ENCODE measurements around the gene TJP1. TPM values are rescaled to one million over a fixed set of nuclear protein-coding genes. Genes with fewer than 3 reads are reported as not detected.

Gene TJP1
- total RNA-seq, 1 experiment from 2014 or later: 159 TPM

DNA sequence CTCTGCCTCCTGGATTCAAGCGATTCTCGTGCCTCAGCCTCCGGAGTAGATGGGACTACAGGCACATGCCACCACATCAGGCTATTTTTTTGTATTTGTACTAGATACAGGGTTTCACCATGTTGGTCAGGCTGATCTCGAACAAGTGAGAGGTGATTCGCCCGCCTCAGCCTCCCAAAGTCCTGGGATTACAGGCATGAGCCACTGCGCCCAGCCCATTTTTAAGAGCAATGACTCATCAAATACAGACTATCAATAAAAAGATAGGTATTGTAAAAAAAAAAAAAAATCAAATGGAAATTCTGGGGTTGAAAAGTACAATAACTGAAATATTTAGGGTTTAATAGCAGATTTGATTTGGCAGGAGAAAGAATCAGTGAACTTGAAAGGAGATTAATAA is 129.0 kb downstream of the TJP1 start:
- no peak overlapping the region for H3K27ac ChIP-seq
- BruUV-seq (replicated peaks): no TSS peak
- TF ChIP-seq, protein P1, sequence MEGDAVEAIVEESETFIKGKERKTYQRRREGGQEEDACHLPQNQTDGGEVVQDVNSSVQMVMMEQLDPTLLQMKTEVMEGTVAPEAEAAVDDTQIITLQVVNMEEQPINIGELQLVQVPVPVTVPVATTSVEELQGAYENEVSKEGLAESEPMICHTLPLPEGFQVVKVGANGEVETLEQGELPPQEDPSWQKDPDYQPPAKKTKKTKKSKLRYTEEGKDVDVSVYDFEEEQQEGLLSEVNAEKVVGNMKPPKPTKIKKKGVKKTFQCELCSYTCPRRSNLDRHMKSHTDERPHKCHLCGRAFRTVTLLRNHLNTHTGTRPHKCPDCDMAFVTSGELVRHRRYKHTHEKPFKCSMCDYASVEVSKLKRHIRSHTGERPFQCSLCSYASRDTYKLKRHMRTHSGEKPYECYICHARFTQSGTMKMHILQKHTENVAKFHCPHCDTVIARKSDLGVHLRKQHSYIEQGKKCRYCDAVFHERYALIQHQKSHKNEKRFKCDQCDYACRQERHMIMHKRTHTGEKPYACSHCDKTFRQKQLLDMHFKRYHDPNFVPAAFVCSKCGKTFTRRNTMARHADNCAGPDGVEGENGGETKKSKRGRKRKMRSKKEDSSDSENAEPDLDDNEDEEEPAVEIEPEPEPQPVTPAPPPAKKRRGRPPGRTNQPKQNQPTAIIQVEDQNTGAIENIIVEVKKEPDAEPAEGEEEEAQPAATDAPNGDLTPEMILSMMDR (conservative IDR thresholded peaks at IDR 0.05): no peak
- no peak for TF ChIP-seq EZH2 (IDR thresholded peaks at IDR 0.05; ENCODE audit: low read depth)
- no peaks in the 10 kb centered on the region for H3K36me3 ChIP-seq (ENCODE audit: low read depth)
- H3K4me1 ChIP-seq (replicated peaks; ENCODE audit: insufficient read depth): no peaks in the 10 kb centered on the region
- no peaks in the 10 kb centered on the region for H4K20me1 ChIP-seq (ENCODE audit: insufficient read depth)
- no peaks in the 10 kb centered on the region for H3K9me2 ChIP-seq (ENCODE audit: insufficient read depth)
- ChIA-PET CTCF (no interaction called here), POLR2A (ENCODE audit: unreplicated experiment) (interaction anchor here (0.6 kb wide), 1 partner anchor 23 kb away, joined by 4 read pairs; no protein-coding TSS in a partner anchor)
- H3K27me3 ChIP-seq (ENCODE audit: insufficient read depth, low read depth): no peaks in the 10 kb centered on the region
- no peaks in the 10 kb centered on the region for H3K9me3 ChIP-seq (ENCODE audit: insufficient read depth, low read depth)
- intact Hi-C loops (cut with micrococcal nuclease; ENCODE audit: unreplicated experiment): no loop called here
- H3K4me2 ChIP-seq: no peak overlapping the region
- DNase-seq: no peak
- no peaks in the 10 kb centered on the region for H3K79me2 ChIP-seq (ENCODE audit: low read depth)
- no peaks in the 10 kb centered on the region; the same call in 1 of the 2 replicates for H3F3A ChIP-seq (ENCODE audit: insufficient read depth, low read depth)
- no peak overlapping the region for H3K4me3 ChIP-seq
- no peak overlapping the region for H2AFZ ChIP-seq

DNA sequence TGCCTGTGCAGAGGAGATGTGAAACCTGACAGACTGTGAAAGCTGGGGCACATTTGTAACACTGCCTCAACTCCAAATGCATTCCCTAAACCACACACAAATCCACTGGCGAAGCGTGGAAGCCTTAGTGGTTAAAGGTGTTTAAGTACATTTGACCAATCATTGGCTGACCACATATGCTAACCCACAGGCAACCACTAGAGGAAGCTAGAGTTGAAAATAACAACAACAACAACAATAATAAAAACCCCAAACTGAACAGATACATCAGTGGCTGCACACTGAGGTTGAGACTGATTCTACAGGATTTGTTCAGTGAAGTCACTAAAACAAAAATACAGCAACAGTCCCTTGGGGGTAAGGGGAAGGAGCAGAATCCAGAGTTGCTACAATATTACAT is 129.7 kb downstream of the TJP1 start:
- DNase-seq: no peak
- no peak overlapping the region for H3K27ac ChIP-seq
- H3K4me1 ChIP-seq (replicated peaks; ENCODE audit: insufficient read depth): no peaks in the 10 kb centered on the region
- TF ChIP-seq, protein P1 (conservative IDR thresholded peaks at IDR 0.05): peak; percentile 42
- TF ChIP-seq EZH2 (IDR thresholded peaks at IDR 0.05; ENCODE audit: low read depth): no peak
- H3K27me3 ChIP-seq (ENCODE audit: insufficient read depth, low read depth): no peaks in the 10 kb centered on the region
- ChIA-PET CTCF (no interaction called here), POLR2A (ENCODE audit: unreplicated experiment) (interaction anchor here (0.6 kb wide), 1 partner anchor 24 kb away, joined by 4 read pairs; no protein-coding TSS in a partner anchor)
- no peak overlapping the region for H3K4me3 ChIP-seq
- no peaks in the 10 kb centered on the region for H3K36me3 ChIP-seq (ENCODE audit: low read depth)
- H4K20me1 ChIP-seq (ENCODE audit: insufficient read depth): no peaks in the 10 kb centered on the region
- intact Hi-C loops (cut with micrococcal nuclease; ENCODE audit: unreplicated experiment): no loop called here
- no peaks in the 10 kb centered on the region for H3K9me3 ChIP-seq (ENCODE audit: insufficient read depth, low read depth)
- H3K4me2 ChIP-seq: no peak overlapping the region
- H2AFZ ChIP-seq: no peak overlapping the region
- no TSS peak for BruUV-seq (replicated peaks)
- H3K9me2 ChIP-seq (ENCODE audit: insufficient read depth): no peaks in the 10 kb centered on the region
- no peaks in the 10 kb centered on the region; the same call in 1 of the 2 replicates for H3F3A ChIP-seq (ENCODE audit: insufficient read depth, low read depth)
- no peaks in the 10 kb centered on the region for H3K79me2 ChIP-seq (ENCODE audit: low read depth)

DNA sequence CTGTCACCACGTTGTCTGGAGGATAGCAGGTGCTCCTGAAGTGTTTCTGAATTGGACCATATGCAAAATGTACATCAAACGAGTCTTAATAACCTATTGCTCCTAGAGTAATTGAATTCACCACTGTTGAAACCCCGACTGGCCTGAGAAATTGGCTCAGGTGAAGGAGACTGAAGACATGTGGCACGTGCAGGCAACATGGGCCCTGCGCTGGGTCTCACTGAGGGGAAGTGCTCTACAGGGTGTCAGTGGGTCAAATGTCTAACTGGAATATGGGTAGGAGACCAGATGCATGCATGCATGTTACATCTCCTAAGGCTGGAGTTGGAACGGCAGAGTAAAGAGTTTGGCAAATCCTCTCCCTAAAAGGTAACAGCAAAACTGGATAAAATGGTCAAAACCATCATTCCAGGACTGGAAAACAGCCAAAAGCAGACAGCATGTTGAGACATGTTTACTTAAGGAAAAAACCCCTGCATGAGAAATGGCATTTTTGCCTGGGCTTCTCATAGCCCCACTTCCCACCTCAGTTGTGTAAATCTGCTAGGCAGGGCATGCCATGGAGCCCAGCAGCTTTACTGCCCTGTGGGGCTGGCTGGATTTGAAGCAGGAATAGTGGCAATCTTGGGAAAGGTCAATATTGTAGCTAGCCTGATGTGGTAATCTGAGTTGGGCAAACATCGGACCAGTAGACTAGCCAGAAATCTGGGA is 131.3 kb downstream of the TJP1 start:
- Histone ChIP-seq H3F3A (ENCODE audit: insufficient read depth, low read depth) (no peaks in the 10 kb centered on the region; the same call in 1 of the 2 replicates), H3K27ac (no peak overlapping the region), H2AFZ (no peak overlapping the region), H3K4me2 (no peak overlapping the region), H3K4me3 (no peak overlapping the region), H4K20me1 (ENCODE audit: insufficient read depth) (no peaks in the 10 kb centered on the region), H3K79me2 (ENCODE audit: low read depth) (no peaks in the 10 kb centered on the region), H3K36me3 (ENCODE audit: low read depth) (no peaks in the 10 kb centered on the region), H3K4me1 (replicated peaks; ENCODE audit: insufficient read depth) (no peaks in the 10 kb centered on the region), H3K9me2 (ENCODE audit: insufficient read depth) (no peaks in the 10 kb centered on the region), H3K9me3 (ENCODE audit: insufficient read depth, low read depth) (no peaks in the 10 kb centered on the region), H3K27me3 (ENCODE audit: insufficient read depth, low read depth) (no peaks in the 10 kb centered on the region)
- BruUV-seq (replicated peaks): no TSS peak
- ChIA-PET POLR2A (ENCODE audit: unreplicated experiment) (no interaction called here), CTCF (no interaction called here)
- DNase-seq: no peak
- intact Hi-C loops (cut with micrococcal nuclease; ENCODE audit: unreplicated experiment): no loop called here
- no peak for TF ChIP-seq EZH2 (IDR thresholded peaks at IDR 0.05; ENCODE audit: low read depth)
- TF ChIP-seq, protein P1 (conservative IDR thresholded peaks at IDR 0.05): no peak

All from PC-9 (cell line).